NOMO-1 (cell line): ENCODE measurements around the gene CYP4F2.
"Not testable (repeated sequence)": the region's sequence is repeated elsewhere in the genome, so short reads cannot be mapped to it uniquely, and the experiment has no call there.

Experiments used
- DNase-seq, 2 experiments: peaks; one replicate each; lab custom pipeline; 2025; ENCODE audit not compliant: unreplicated experiment in 2 of 2; lab: John Stamatoyannopoulos, UW

CYP4F2 gene, protein sequence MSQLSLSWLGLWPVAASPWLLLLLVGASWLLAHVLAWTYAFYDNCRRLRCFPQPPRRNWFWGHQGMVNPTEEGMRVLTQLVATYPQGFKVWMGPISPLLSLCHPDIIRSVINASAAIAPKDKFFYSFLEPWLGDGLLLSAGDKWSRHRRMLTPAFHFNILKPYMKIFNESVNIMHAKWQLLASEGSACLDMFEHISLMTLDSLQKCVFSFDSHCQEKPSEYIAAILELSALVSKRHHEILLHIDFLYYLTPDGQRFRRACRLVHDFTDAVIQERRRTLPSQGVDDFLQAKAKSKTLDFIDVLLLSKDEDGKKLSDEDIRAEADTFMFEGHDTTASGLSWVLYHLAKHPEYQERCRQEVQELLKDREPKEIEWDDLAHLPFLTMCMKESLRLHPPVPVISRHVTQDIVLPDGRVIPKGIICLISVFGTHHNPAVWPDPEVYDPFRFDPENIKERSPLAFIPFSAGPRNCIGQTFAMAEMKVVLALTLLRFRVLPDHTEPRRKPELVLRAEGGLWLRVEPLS

DNA sequence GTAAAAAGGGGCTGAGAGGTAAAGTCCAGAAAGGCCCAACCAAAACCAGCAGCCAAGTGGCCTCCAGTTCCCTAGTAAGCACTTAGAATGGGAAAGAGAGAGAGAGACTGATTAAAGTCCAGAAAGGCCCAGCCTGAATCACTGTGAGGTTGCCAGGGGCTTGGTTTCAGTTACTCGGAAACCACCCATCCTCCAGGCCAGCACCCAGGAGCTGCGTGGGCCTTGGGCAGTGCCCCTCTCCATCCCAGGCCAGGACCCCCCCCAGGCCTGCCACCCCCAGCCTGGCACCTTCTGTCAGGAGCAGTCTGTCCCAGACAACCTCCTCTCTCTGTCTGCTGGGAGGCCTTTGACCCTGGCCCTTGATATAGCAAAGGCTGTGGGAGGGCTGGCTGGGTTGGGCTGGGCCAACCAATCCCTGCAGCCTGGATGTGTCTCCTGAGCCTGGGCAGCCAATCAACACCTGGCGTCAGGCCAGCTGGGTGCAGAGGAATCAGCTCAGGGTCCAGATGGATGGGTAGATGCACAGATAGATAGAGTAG is at the start of gene CYP4F2:
Gene CYP4F2 (minus strand): TSS at position 337 of the 539 bp plus-strand sequence. CDS start 463 bp downstream, outside the sequence.
- no peak for DNase-seq

DNA sequence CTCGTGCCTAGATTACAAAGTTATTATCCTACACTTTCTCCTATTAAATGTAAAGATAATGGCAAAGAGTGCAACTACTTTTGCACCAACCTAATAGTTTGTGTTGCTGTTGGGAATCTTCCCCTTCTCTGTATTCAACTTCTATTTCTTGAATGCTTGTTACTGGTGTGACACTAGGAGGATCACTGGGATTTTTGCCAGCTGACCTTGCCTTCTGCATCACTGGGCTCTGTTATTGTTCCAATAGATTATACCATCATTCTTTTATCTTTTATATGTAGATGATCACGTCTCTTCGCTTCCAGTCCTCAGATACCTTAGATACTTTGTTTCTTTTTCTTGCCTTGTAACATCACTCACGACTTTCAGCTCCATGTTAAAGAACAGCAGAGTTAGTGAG is 47.4 kb upstream of the CYP4F2 start:
- no peak for DNase-seq

GRCh38 chr19:15944401-15944800 is 46.5 kb upstream of the CYP4F2 start:
- DNase-seq, result no peak

GRCh38 chr19:15937771-15938170 is 39.9 kb upstream of the CYP4F2 start:
- DNase-seq, result no peak

GRCh38 chr19:15936950-15937349 is 39.1 kb upstream of the CYP4F2 start:
- no peak for DNase-seq

GRCh38 chr19:15936173-15936572 is 38.3 kb upstream of the CYP4F2 start:
- no peak for DNase-seq

DNA sequence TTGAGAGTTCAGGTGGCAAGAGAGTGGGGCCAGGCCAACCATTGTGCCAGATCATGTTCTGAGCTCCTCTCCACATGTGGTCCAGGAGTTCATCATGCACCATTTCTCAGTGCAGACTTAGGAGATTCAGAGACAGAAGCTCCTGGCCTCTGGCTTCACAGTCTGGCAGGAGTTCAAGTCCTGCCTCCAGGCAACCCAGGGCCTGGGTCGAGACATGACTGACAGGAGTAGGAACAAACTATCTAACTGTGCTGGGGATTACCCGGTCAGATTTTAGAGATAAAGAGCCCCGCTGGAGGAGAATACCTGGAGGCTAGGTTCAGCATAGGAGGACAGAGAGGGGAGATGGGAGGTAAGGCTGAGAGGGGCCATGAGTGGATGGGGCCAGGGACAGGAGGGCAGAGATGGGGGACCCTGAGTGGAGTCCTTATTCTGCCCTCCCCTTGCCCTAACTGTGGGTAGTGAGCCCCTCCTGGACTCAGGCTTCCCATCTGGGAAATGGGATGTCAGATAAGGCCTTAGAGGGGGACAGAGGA is 37.4 kb upstream of the CYP4F2 start:
- DNase-seq, result no peak

GRCh38 chr19:15934332-15935078 is 36.6 kb upstream of the CYP4F2 start, which contains the start of gene CYP4F11:
Gene CYP4F11, minus strand, starts transcription at chr19:15934529. Its CDS starts 121 bp downstream, at chr19:15934408.
- DNase-seq, result no peak

- not testable (repeated sequence) for DNase-seq
These were observed 36.0 kb upstream of the CYP4F2 start for GRCh38 chr19:15933761-15934331.

DNA sequence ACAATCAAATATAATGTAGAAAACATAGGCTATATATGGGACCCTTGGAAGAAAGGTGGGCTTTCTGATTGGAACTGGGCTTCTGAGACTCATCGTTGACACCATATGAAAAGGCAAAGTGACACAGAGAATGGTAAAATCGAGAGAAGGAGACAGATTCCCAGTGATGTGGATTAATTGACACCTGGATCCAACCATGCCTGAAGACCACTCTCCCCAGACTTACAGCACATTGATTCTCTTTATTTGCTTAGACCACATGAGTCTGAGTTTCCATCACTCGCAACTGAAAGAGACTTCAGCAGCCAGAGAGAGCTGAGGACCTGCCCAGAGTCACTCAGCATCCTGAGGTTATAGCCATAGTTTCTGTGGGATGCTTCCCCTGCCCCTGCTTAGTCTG is 30.4 kb upstream of the CYP4F2 start:
- DNase-seq, result no peak

GRCh38 chr19:15926484-15926883 is 28.6 kb upstream of the CYP4F2 start:
- no peak for DNase-seq

- no peak for DNase-seq
These were observed 25.8 kb upstream of the CYP4F2 start for GRCh38 chr19:15923702-15924101.

- no peak for DNase-seq
These were observed 24.1 kb upstream of the CYP4F2 start for GRCh38 chr19:15922021-15922420.

GRCh38 chr19:15919243-15919642 is 21.4 kb upstream of the CYP4F2 start:
- DNase-seq, result no peak

DNA sequence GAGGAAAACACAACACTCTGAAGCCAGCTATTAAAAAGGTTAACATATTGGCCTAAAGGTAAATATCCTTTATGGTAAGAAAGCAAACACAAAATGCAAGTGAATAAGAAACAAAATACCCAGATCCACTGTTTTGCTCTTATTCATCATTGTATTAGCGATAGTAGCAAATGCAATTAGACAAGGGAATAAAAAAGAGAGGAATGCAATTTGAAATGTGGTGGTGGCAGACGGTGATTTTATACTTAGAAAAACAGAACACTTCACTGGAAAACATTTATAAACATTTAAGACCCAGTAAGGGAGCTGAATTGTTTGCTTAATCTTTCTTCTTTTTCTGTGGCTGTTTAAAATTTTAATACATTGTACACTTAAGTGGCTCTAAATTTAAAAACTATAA is 17.2 kb upstream of the CYP4F2 start:
- no peak for DNase-seq

GRCh38 chr19:15913830-15914229 is 16.0 kb upstream of the CYP4F2 start:
- no peak for DNase-seq

DNA sequence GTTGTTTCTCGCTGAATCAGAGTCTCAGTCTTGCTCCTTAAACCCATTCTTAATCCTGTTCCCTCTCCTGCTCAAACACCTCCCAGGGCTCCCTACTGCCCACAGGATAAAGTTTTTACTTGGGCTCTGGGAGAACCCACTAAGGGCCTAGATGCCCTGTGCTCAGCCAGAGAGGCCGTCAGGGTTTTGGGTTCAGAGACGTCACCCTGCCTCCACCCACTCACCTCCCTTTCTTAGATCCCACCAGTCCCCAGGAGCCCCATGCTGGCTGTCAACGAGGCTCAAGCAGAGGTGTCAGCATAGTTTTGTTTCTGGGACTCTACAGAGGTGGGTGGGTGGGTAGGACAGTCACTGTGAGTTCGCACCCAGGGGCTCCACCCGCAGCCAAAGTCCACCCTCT is 15.5 kb upstream of the CYP4F2 start:
- no peak for DNase-seq

GRCh38 chr19:15911599-15912235 is 13.8 kb upstream of the CYP4F2 start:
- no peak for DNase-seq

GRCh38 chr19:15905026-15905425 is 7.2 kb upstream of the CYP4F2 start:
- DNase-seq, result no peak

DNA sequence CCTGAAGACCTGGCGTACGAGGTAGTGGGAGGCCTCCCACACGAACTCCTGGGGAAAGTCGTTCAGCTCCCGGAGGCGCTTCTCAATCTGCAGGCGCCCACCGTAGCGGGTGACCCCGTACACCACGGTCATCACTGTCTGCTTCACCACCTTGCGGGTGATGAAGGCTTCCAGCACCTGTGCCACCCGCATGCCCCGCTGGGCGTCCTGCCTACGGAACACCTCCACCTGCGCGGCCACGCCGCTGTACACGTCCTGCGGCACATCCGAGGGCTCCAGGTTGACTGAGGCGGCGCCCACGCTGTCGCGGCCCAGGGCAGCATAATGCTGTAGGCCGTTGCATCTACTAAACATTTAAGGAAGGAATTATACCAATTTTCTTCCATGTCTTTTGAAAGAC is 5.0 kb upstream of the CYP4F2 start:
- not testable (repeated sequence) for DNase-seq
